Endodermal cell (in vitro differentiated cells): ENCODE results near the gene GOLGA1. TPM values are rescaled to one million over a fixed set of nuclear protein-coding genes. Genes with fewer than 3 reads are reported as not detected.

Source experiments
- DNase-seq: peaks from one replicate; pipeline ENCODE4 v3.0.0-alpha.2; 2017
- H3K27ac ChIP-seq: 2 replicates; pipeline ENCODE4 v1.5.1; 2013; ENCODE audit warnings: mild to moderate bottlenecking, low read depth, low read length, moderate library complexity
- H3K27me3 ChIP-seq: 2 replicates; pipeline ENCODE4 v1.6.1; 2013; ENCODE audit warnings: mild to moderate bottlenecking, low read length, moderate library complexity; ENCODE audit not compliant: insufficient read depth, control insufficient read depth, poor library complexity, severe bottlenecking
- H3K36me3 ChIP-seq: 2 replicates; pipeline ENCODE4 v1.7.0; 2013; ENCODE audit warnings: mild to moderate bottlenecking, low read length, moderate library complexity; ENCODE audit not compliant: control insufficient read depth, insufficient read depth
- H3K4me1 ChIP-seq: one replicate; pipeline ENCODE4 v1.7.0; 2013; ENCODE audit warnings: low read length; ENCODE audit not compliant: control insufficient read depth, insufficient read depth
- H3K4me3 ChIP-seq: 2 replicates; pipeline ENCODE4 v1.5.1; 2013; ENCODE audit warnings: mild to moderate bottlenecking, low read length, moderate library complexity
- H3K9ac ChIP-seq: 2 replicates; pipeline ENCODE4 v1.6.1; 2013; ENCODE audit warnings: mild to moderate bottlenecking, low read length, moderate library complexity; ENCODE audit not compliant: poor library complexity, severe bottlenecking; ENCODE audit errors: extremely low read depth
- H3K9me3 ChIP-seq: 2 replicates; pipeline ENCODE4 v1.6.1; 2013; ENCODE audit warnings: mild to moderate bottlenecking, low read length, moderate library complexity; ENCODE audit not compliant: control insufficient read depth
- H3K27ac Mint-ChIP-seq: 2 replicates; pipeline ENCODE4 v1.8.0; 2020; ENCODE audit warnings: mixed read lengths
- H3K27me3 Mint-ChIP-seq: 2 replicates; pipeline ENCODE4 v1.8.0; 2021; ENCODE audit warnings: mild to moderate bottlenecking, mixed read lengths; ENCODE audit not compliant: insufficient read depth
- H3K36me3 Mint-ChIP-seq: 2 replicates; pipeline ENCODE4 v1.8.0; 2020; ENCODE audit warnings: low read depth, mixed read lengths
- H3K4me1 Mint-ChIP-seq: 2 replicates; pipeline ENCODE4 v1.8.0; 2020; ENCODE audit warnings: mixed read lengths
- H3K4me3 Mint-ChIP-seq: 2 replicates; pipeline ENCODE4 v1.8.0; 2020; ENCODE audit warnings: mild to moderate bottlenecking, moderate library complexity, mixed read lengths
- H3K9me3 Mint-ChIP-seq: 2 replicates; pipeline ENCODE4 v1.8.0; 2020; ENCODE audit warnings: mild to moderate bottlenecking, mixed read lengths
- WGBS, 2 experiments: methylation state at CpG; one replicate each; pipeline versions ENCODE4 v1.1.5 to v1.1.7; 2013; ENCODE audit warnings: missing lambda C conversion rate in 2 of 2, mixed read lengths in 1 of 2; ENCODE audit not compliant: insufficient coverage in 1 of 2, insufficient read length in 1 of 2; 5-methylcytosine and 5-hydroxymethylcytosine counted together
- total RNA-seq, 2 donors: library from RNA; stranded (reverse); fragmentation: NEBNext Ultra II Directional in 1 of 2; extraction: Animal tissue kit (Norgen Biotek cat#: 25700) in 1 of 2; gene quantifications; 2 replicates in 1 of 2; 3 replicates in 1 of 2; pipeline ENCODE4 v1.2.1, GENCODE V29; 2021
- TF ChIP-seq, protein P1 (sequence below): fragments of 200-600 bp; sonication (generic); conservative IDR thresholded peaks from 2 replicates; pipeline ENCODE4 v1.5.0; 2021; ENCODE audit warnings: antibody characterized with exemption, mild to moderate bottlenecking

The GOLGA1 gene
- total RNA-seq, 2 donors from 2014 or later = 8.8 to 13.2 TPM

GRCh38 chr9:124975131-124975530 is 34.2 kb upstream of the GOLGA1 start:
- H3K4me3 ChIP-seq = no peak overlapping the region
- Mint-ChIP-seq H3K36me3 (peaks cover 31% of the 10 kb centered on the region), H3K27me3 (no peaks in the 10 kb centered on the region), H3K9me3 (no peaks in the 10 kb centered on the region), H3K4me3 (no peak overlapping the region), H3K27ac (peak overlapping the region; percentile 80), H3K4me1 (peaks cover 19% of the 10 kb centered on the region)
- H3K27me3 ChIP-seq = no peaks in the 10 kb centered on the region
- no peak overlapping the region for H3K9ac ChIP-seq
- peak overlapping the region; percentile 22 for H3K27ac ChIP-seq
- 48% methylated on average over 2 of the region's 2 CpGs; no CpG with 5 or more reads in 1 of the 2 experiments for WGBS, 2 experiments
- peaks cover 19% of the 10 kb centered on the region for H3K36me3 ChIP-seq
- H3K9me3 ChIP-seq = no peaks in the 10 kb centered on the region
- TF ChIP-seq, protein P1, sequence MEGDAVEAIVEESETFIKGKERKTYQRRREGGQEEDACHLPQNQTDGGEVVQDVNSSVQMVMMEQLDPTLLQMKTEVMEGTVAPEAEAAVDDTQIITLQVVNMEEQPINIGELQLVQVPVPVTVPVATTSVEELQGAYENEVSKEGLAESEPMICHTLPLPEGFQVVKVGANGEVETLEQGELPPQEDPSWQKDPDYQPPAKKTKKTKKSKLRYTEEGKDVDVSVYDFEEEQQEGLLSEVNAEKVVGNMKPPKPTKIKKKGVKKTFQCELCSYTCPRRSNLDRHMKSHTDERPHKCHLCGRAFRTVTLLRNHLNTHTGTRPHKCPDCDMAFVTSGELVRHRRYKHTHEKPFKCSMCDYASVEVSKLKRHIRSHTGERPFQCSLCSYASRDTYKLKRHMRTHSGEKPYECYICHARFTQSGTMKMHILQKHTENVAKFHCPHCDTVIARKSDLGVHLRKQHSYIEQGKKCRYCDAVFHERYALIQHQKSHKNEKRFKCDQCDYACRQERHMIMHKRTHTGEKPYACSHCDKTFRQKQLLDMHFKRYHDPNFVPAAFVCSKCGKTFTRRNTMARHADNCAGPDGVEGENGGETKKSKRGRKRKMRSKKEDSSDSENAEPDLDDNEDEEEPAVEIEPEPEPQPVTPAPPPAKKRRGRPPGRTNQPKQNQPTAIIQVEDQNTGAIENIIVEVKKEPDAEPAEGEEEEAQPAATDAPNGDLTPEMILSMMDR = no peak
- H3K4me1 ChIP-seq = peaks cover 6% of the 10 kb centered on the region
- peak; percentile 78 for DNase-seq

DNA sequence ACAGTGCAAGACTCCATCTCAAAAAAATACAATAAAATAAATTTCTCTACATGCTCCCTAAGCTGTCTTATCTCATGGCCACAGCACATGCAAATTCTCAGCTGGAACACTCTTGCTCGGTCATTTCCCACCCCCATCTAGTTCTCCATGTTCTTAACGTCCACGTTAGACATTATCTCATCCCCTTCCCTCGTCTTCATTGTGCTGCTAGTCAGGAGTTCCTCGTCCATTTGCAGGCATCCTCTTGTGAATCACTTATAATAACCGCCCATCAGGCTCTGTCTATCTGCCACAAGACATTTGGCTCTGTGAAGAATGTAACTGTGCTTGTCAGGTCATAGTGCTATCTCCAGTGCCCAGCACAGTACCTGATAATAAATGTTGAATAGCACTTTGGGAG is 32.9 kb upstream of the GOLGA1 start:
- Histone ChIP-seq H3K9me3 (no peaks in the 10 kb centered on the region), H3K36me3 (peaks cover 21% of the 10 kb centered on the region), H3K4me1 (peaks cover 6% of the 10 kb centered on the region), H3K9ac (no peak overlapping the region), H3K27me3 (no peaks in the 10 kb centered on the region), H3K4me3 (no peak overlapping the region), H3K27ac (no peak overlapping the region)
- H3K36me3 Mint-ChIP-seq = peaks cover 33% of the 10 kb centered on the region
- H3K4me1 Mint-ChIP-seq = peaks cover 19% of the 10 kb centered on the region
- H3K9me3 Mint-ChIP-seq = no peaks in the 10 kb centered on the region
- no peaks in the 10 kb centered on the region for H3K27me3 Mint-ChIP-seq
- H3K27ac Mint-ChIP-seq = no peak overlapping the region
- TF ChIP-seq, protein P1 = no peak
- DNase-seq = no peak
- 92 to 98% methylated on average over 5 to 6 of the region's 6 CpGs for WGBS, 2 experiments
- H3K4me3 Mint-ChIP-seq = no peak overlapping the region

DNA sequence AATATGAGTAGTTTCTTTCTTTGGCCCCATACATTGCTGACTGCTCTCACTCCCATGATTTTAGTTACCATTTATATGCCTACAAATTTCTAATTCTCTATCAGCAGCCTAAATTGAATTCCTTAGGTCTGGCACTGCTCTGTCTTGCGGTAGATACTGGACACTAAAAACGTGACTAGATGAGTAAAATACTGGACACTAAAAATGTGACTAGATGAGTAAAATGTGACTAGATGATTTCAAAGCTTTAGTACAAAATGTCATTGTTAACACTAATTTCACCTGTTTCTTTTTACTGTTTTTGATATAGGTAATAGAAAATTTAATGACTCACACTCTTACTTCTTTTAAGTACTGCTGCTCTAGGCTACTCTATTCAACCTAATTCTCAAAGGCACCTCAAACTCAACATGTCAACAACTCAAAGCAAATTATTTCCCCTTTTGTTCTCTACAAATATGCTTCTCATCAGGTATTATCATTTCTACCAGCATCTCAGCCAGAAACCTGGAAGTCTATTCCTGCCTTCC is 31.4 kb upstream of the GOLGA1 start:
- Histone ChIP-seq H3K9me3 (no peaks in the 10 kb centered on the region), H3K4me1 (peaks cover 6% of the 10 kb centered on the region), H3K36me3 (peaks cover 21% of the 10 kb centered on the region), H3K9ac (no peak overlapping the region), H3K27me3 (no peaks in the 10 kb centered on the region), H3K27ac (no peak overlapping the region), H3K4me3 (no peak overlapping the region)
- WGBS, 2 experiments = 92 to 94% methylated on average over 2 of the region's 2 CpGs
- Mint-ChIP-seq H3K27me3 (no peaks in the 10 kb centered on the region), H3K4me3 (no peak overlapping the region), H3K27ac (no peak overlapping the region), H3K9me3 (no peaks in the 10 kb centered on the region), H3K36me3 (peaks cover 37% of the 10 kb centered on the region), H3K4me1 (peaks cover 19% of the 10 kb centered on the region)
- DNase-seq = no peak
- TF ChIP-seq, protein P1 = no peak
